Mesothelial cell of epicardium (in vitro differentiated cells): Measurements from ENCODE around the gene CCT5. TPM values are rescaled to one million over a fixed set of nuclear protein-coding genes. Genes with fewer than 3 reads are reported as not detected.

Experiments
- DNase-seq, 2 experiments: peaks; one replicate each; pipeline ENCODE4 v3.0.0; 2021; ENCODE audit warnings: low spot score in 2 of 2; ENCODE audit not compliant: unreplicated experiment in 2 of 2
- H3K27ac Mint-ChIP-seq: 2 replicates; pipeline ENCODE4 v1.8.0; 2021; ENCODE audit warnings: mixed read lengths
- H3K27me3 Mint-ChIP-seq: 2 replicates; pipeline ENCODE4 v1.8.0; 2021; ENCODE audit warnings: low read depth, mixed read lengths
- H3K36me3 Mint-ChIP-seq: 2 replicates; pipeline ENCODE4 v1.8.0; 2021; ENCODE audit warnings: mixed read lengths
- H3K4me1 Mint-ChIP-seq: 2 replicates; pipeline ENCODE4 v1.8.0; 2021; ENCODE audit warnings: mixed read lengths
- H3K4me3 Mint-ChIP-seq: 2 replicates; pipeline ENCODE4 v1.8.0; 2021; ENCODE audit warnings: mild to moderate bottlenecking, moderate library complexity, mixed read lengths
- H3K9me3 Mint-ChIP-seq: 2 replicates; pipeline ENCODE4 v1.8.0; 2021; ENCODE audit warnings: mixed read lengths
- total RNA-seq: library from RNA; stranded (reverse); gene quantifications from 3 replicates; pipeline ENCODE4 v1.2.1, GENCODE V29; 2021
- TF ChIP-seq, protein P1 (sequence below): fragments of 200-600 bp; sonication (generic); IDR thresholded peaks from one replicate; pipeline ENCODE4 v1.5.0; 2021; ENCODE audit warnings: antibody characterized with exemption; ENCODE audit not compliant: unreplicated experiment

The CCT5 gene
- total RNA-seq, 1 donor from 2014 or later = 141 TPM

DNA sequence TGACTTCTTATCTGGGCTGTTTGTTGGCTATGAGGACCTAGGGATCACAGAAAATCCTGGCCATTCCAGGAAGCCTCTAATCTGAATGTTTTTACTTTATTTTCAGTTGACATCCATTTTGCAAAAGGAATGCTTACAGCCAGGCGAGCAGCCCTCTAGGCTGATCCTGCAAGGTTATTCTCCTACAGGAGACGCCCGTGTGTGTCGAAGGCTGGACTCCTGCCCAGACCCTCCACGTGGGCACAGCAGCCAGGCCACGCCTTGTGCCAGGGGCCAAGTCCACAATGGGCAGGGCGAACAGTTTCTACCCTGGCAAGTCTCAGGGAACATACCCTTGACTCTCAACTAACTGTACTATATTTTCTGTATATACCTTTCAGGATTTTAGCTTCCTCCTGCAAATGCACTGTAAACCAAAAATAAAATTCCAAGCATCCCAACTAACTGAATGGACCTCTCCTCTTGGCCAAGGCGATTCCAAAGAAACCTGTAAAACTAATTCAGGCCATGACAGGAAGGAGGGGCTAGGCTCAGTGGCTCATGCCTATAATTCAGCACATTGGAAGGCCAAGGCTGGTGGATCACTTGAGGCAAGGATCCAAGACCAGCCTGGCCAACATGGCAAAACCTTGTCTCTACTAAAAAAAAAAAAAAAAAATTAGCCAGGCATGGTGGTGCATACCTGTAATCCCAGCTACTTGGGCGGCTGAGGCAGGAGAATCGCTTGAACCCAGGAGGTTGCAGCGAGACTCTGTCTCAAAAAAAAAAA is 51.9 kb downstream of the CCT5 start:
- no peak for DNase-seq
- Mint-ChIP-seq H3K36me3 (peaks cover 20% of the 10 kb centered on the region), H3K9me3 (peaks cover 5% of the 10 kb centered on the region), H3K27me3 (no peaks in the 10 kb centered on the region), H3K27ac (no peak overlapping the region), H3K4me3 (no peak overlapping the region), H3K4me1 (peaks cover 11% of the 10 kb centered on the region)
- TF ChIP-seq, protein P1, sequence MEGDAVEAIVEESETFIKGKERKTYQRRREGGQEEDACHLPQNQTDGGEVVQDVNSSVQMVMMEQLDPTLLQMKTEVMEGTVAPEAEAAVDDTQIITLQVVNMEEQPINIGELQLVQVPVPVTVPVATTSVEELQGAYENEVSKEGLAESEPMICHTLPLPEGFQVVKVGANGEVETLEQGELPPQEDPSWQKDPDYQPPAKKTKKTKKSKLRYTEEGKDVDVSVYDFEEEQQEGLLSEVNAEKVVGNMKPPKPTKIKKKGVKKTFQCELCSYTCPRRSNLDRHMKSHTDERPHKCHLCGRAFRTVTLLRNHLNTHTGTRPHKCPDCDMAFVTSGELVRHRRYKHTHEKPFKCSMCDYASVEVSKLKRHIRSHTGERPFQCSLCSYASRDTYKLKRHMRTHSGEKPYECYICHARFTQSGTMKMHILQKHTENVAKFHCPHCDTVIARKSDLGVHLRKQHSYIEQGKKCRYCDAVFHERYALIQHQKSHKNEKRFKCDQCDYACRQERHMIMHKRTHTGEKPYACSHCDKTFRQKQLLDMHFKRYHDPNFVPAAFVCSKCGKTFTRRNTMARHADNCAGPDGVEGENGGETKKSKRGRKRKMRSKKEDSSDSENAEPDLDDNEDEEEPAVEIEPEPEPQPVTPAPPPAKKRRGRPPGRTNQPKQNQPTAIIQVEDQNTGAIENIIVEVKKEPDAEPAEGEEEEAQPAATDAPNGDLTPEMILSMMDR = no peak

DNA sequence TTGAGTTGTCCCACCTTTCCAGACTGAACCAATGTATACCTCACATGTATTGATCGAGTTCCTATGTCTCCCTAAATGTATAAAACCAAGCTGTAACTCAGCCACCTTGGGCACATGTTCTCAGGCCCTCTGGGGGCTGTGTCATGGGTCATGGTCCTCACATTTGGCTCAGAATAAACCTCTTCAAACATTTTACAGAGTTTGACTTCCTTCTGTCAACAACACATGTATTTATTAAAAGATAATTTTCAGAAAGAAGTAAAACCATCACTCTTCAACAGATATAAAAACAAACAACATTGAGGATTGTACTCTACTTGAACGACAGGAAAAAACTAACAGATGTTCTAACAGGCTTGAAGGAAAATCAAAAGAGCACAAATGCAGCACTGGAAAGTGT is 53.1 kb downstream of the CCT5 start:
- TF ChIP-seq, protein P1 = no peak
- H3K36me3 Mint-ChIP-seq = peaks cover 18% of the 10 kb centered on the region
- peaks cover 5% of the 10 kb centered on the region for H3K9me3 Mint-ChIP-seq
- no peak for DNase-seq
- no peak overlapping the region for H3K27ac Mint-ChIP-seq
- H3K27me3 Mint-ChIP-seq = no peaks in the 10 kb centered on the region
- no peak overlapping the region for H3K4me3 Mint-ChIP-seq
- H3K4me1 Mint-ChIP-seq = peaks cover 16% of the 10 kb centered on the region

DNA sequence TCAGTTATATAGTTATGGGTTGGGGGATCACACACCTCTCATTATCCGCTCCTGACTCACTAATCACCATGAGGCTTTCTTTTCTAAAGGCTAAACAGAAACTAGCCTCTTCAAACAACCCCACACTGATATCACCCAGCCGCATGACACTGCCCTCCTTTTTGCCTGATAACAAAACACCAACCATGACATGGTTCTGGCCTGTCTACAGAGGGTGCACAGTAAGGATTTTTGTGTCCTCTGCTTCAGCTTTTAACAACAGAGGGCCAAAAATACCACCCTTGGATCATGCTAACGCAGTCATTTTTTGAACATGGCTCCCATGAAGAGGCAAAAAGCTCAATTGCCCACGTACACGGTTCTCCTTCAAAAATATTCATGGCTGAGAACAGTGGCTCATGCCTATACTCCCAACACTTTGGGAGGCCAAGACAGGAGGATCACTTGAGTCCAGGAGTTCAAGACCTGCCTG is 53.7 kb downstream of the CCT5 start:
- TF ChIP-seq, protein P1 = no peak
- DNase-seq = no peak
- Mint-ChIP-seq H3K36me3 (peaks cover 16% of the 10 kb centered on the region), H3K9me3 (peaks cover 5% of the 10 kb centered on the region), H3K27ac (no peak overlapping the region), H3K4me3 (no peak overlapping the region), H3K27me3 (no peaks in the 10 kb centered on the region), H3K4me1 (peaks cover 16% of the 10 kb centered on the region)

DNA sequence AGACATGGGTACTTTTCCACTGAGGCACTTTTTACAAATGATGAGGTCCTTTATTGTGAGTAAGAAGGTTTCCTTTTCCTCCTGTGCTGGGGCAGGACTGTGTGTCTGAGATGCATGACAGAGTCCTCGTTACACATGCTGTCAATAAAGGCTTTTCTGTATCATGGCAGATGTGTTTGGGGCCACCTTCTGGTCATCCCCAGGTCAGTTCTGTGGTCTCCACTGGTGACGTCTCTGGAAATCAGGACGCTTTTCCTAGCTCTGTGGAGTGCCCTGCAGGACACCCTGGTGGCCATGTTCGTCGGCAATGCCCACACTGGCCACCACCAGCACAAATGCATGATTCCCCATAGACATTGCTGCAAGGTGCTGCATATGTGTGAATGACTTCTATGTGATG is 54.9 kb downstream of the CCT5 start:
- no peak for DNase-seq
- Mint-ChIP-seq H3K27me3 (no peaks in the 10 kb centered on the region), H3K4me1 (peaks cover 16% of the 10 kb centered on the region), H3K36me3 (peaks cover 8% of the 10 kb centered on the region), H3K27ac (no peak overlapping the region), H3K9me3 (peaks cover 2% of the 10 kb centered on the region), H3K4me3 (no peak overlapping the region)
- TF ChIP-seq, protein P1 = no peak

DNA sequence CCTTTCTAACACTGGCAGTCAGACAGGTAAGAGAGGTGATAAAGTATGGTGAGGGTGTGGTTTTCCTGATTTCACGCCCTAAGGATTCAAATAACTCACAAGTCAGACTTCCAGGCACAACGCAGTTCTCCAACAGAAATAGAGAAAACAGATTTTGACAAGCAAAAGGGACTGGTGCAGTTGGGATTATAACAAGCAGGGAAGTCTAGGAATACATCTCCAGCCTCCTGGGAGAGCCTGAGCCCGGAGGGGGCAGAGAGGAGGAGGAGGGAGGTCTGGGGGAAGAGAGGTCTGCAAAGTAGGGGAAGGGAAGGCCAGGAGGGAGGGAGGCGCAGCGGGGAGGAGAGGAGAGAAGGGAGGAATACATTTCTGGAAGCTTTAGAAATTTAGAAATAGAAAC is 56.0 kb downstream of the CCT5 start:
- no peak for DNase-seq
- Mint-ChIP-seq H3K9me3 (no peaks in the 10 kb centered on the region), H3K36me3 (peaks cover 7% of the 10 kb centered on the region), H3K4me1 (peaks cover 24% of the 10 kb centered on the region), H3K27me3 (no peaks in the 10 kb centered on the region), H3K27ac (peak overlapping the region; percentile 57), H3K4me3 (peak overlapping the region; percentile 89)
- TF ChIP-seq, protein P1 = no peak
